ENCODE results near the gene C7orf25.

C7orf25 gene

GRCh38 chr7:42911454-42912447 is at the start of gene C7orf25:
Gene C7orf25, minus strand, starts transcription at chr7:42912070. Its CDS starts 1,170 bp downstream, at chr7:42910900.
- DNase-seq = peak; percentile 96

- DNase-seq = no peak
These were observed 49.3 kb upstream of the C7orf25 start for GRCh38 chr7:42961170-42961569.

- DNase-seq = no peak
These were observed 48.9 kb upstream of the C7orf25 start for GRCh38 chr7:42960762-42961161.

- DNase-seq = no peak
These were observed 47.7 kb upstream of the C7orf25 start for GRCh38 chr7:42959549-42959948.

GRCh38 chr7:42956062-42956461 is 44.2 kb upstream of the C7orf25 start:
- DNase-seq = no peak

- no peak for DNase-seq
These were observed 42.1 kb upstream of the C7orf25 start for GRCh38 chr7:42953994-42954393.

- DNase-seq = no peak
These were observed 40.5 kb upstream of the C7orf25 start for GRCh38 chr7:42952328-42952727.

GRCh38 chr7:42950417-42950816 is 38.5 kb upstream of the C7orf25 start:
- no peak for DNase-seq

GRCh38 chr7:42947521-42947920 is 35.7 kb upstream of the C7orf25 start:
- DNase-seq = no peak

- no peak for DNase-seq
These were observed 34.7 kb upstream of the C7orf25 start for GRCh38 chr7:42946627-42946950.

GRCh38 chr7:42945821-42946626 is 34.2 kb upstream of the C7orf25 start:
- DNase-seq = no peak

- peak; percentile 26 for DNase-seq
These were observed 29.3 kb upstream of the C7orf25 start for GRCh38 chr7:42940985-42941847.

- no peak for DNase-seq
These were observed 27.8 kb upstream of the C7orf25 start for GRCh38 chr7:42939457-42940240.

GRCh38 chr7:42935861-42936260 is 24.0 kb upstream of the C7orf25 start:
- no peak for DNase-seq

- no peak for DNase-seq
These were observed 22.4 kb upstream of the C7orf25 start for GRCh38 chr7:42934291-42934690.

GRCh38 chr7:42932811-42933591 is 21.1 kb upstream of the C7orf25 start:
- DNase-seq = no peak

GRCh38 chr7:42931834-42932651 is 20.2 kb upstream of the C7orf25 start, which contains the start of the genes MRPL32 and PSMA2:
Gene MRPL32, plus strand, starts transcription at chr7:42932376. Its CDS starts 11 bp downstream, at chr7:42932387.
Gene PSMA2, minus strand, starts transcription at chr7:42932174. Its CDS starts 16 bp downstream, at chr7:42932158.
- peak; percentile 95 for DNase-seq

GRCh38 chr7:42931447-42931833 is 19.6 kb upstream of the C7orf25 start:
- DNase-seq = no peak

- DNase-seq = no peak
These were observed 19.0 kb upstream of the C7orf25 start for GRCh38 chr7:42930889-42931288.

GRCh38 chr7:42929449-42929848 is 17.6 kb upstream of the C7orf25 start:
- no peak for DNase-seq

Data from NCI-H2171 (cell line).